ENCODE data around the gene TRIM2.
A peak's percentile ranks its signal among the peaks of the same experiment; 100 is the strongest.

The TRIM2 gene

DNA sequence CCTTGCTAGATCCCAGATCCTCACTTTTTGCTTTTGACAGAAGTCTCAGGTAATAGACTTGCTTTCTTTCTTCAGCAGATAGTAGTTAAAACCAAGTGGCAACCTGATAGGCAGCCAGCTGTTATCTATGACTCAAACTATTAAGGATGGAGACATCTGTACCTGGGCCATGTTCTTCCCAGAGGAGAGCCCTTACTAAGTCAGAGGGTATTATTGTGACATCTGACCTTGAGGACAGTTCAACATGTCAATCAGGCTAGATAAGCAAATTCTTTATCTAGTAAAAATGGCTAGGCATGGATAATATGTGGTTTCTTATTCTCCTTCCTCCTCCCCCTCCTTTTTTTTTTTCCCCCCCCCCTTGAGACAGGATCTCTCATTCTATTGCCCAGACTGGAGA lies 39.2 kb downstream of the TRIM2 start:
- no peak overlapping the region for H3K4me3 ChIP-seq (ENCODE audit: control insufficient read depth, low read depth, low read length)
- TF ChIP-seq, protein P1, sequence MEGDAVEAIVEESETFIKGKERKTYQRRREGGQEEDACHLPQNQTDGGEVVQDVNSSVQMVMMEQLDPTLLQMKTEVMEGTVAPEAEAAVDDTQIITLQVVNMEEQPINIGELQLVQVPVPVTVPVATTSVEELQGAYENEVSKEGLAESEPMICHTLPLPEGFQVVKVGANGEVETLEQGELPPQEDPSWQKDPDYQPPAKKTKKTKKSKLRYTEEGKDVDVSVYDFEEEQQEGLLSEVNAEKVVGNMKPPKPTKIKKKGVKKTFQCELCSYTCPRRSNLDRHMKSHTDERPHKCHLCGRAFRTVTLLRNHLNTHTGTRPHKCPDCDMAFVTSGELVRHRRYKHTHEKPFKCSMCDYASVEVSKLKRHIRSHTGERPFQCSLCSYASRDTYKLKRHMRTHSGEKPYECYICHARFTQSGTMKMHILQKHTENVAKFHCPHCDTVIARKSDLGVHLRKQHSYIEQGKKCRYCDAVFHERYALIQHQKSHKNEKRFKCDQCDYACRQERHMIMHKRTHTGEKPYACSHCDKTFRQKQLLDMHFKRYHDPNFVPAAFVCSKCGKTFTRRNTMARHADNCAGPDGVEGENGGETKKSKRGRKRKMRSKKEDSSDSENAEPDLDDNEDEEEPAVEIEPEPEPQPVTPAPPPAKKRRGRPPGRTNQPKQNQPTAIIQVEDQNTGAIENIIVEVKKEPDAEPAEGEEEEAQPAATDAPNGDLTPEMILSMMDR (conservative IDR thresholded peaks at IDR 0.05; ENCODE audit: control insufficient read depth, insufficient read depth, low read depth, low read length), result no peak
- DNase-seq (ENCODE audit: low read depth), result no peak

DNA sequence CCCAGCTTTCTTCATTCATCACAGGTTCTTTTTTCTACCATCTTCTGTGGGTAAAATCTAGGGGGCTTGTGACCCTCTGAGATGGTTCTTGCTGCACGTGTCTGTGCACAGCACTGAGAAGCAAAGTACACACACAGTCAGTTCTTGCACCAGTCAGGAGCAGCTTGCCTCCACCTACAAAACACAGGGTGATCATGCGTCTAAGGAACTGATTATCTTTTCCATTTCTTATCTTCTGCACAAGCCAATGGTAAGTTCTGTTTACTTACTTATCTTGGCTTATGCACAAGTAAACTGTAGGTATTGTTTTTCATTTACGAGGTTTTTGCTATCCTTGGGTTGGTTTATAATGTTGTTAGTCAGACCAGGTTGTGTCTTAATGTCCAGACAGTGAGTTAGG lies 40.7 kb downstream of the TRIM2 start:
- TF ChIP-seq, protein P1 (conservative IDR thresholded peaks at IDR 0.05; ENCODE audit: control insufficient read depth, insufficient read depth, low read depth, low read length), result no peak
- no peak for DNase-seq (ENCODE audit: low read depth)
- no peak overlapping the region for H3K4me3 ChIP-seq (ENCODE audit: control insufficient read depth, low read depth, low read length)

DNA sequence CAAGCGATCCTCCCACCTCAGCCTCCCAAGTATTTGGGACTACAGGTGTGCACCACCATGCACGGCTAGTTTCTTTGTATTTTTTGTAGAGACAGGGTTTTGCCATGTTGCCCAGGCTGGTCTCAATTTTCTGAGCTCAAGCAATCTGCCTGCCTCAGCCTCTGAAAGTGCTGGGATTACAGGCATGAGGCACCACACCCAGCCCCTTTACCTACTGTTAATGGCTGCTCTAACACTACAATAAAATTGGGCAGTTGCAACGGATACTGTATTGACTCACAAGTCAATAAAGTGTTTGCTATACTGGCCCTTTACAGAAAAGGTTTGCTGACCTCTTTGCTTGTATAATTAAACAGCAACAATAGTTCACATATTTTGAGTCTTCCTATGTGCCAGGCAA lies 41.5 kb downstream of the TRIM2 start:
- no peak overlapping the region for H3K4me3 ChIP-seq (ENCODE audit: control insufficient read depth, low read depth, low read length)
- DNase-seq (ENCODE audit: low read depth), result no peak
- TF ChIP-seq, protein P1 (conservative IDR thresholded peaks at IDR 0.05; ENCODE audit: control insufficient read depth, insufficient read depth, low read depth, low read length), result no peak

DNA sequence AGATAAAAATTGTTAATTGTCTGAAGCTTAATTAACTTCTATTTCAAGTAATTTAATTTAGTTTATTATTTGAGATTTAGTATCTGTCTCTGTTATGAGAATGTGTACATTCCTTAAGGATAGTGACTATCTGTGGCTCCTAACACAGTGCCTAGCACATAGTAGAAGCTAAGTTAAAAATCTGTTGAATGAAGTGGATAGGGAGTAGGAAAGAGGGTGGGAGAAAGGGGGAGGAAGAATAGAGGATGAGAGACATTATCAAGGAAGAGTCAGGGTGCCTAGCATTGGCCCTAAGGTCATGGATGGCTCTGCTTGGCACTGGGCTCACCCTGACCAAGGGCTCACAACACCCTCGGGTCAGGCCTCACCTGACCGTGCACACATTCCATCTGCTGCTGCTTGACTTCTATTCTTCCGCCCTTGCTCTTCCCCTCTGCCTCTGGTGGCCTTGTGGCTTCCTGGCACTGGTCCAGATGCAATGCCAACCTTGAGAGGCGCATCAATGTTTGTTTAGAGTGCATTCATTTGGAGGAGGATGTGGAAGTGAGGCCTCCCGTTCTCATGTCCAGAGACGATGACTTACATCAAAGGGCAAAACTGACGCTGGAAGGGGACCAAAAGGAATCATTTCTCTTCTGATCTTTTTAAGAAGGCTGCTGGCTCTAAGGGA lies 42.3 kb downstream of the TRIM2 start:
- no peak overlapping the region for H3K4me3 ChIP-seq (ENCODE audit: control insufficient read depth, low read depth, low read length)
- no peak for DNase-seq (ENCODE audit: low read depth)
- TF ChIP-seq, protein P1 (conservative IDR thresholded peaks at IDR 0.05; ENCODE audit: control insufficient read depth, insufficient read depth, low read depth, low read length), result no peak

DNA sequence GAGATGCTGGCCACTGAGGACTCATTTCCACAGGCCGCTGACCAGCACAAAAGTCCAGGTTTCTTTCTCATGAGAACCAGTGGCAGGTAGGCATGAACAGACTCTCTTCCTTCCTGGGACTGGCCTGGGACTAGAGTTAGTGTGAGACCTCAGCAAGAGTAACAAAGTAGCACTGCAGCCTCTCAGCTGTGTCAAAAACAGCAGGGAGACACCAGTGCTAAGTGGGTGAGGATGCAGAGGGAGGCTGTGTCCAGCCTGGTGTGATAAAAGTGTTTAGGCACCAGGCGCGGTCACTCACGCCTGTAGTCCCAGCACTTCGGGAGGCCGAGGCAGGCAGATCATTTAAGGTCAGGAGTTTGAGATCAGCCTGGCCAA lies 42.9 kb downstream of the TRIM2 start:
- TF ChIP-seq, protein P1 (conservative IDR thresholded peaks at IDR 0.05; ENCODE audit: control insufficient read depth, insufficient read depth, low read depth, low read length), result no peak

DNA sequence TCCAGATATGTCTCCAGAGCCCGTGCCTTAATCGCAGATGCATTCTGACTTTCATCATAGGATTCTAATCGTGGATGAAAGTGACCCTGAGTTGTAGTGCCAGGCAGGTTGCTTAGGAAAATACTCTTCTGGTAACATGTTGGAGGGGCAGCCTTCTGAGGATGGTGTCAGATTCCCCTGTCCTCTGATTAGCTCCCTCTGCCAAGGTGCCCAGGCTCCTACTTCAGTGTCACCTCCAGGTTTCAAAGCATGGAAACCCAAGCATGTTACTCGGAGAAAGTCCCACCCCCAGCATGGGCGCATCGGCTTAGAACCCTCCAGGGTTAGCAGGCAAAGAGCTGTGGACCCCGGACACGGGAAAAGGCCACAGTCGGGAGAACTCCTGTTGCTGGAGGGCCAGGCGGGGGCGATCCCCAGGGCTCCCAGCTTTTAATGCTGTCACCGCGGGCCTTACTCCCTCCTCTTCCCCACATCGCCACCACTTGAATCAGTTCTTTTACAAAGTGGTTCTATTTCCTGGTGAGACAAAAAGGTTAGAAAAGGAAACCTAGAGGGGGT lies 44.5 kb downstream of the TRIM2 start:
- H3K4me3 ChIP-seq (ENCODE audit: control insufficient read depth, low read depth, low read length), result peak overlapping the region; percentile 55
- no peak for DNase-seq (ENCODE audit: low read depth)
- TF ChIP-seq, protein P1 (conservative IDR thresholded peaks at IDR 0.05; ENCODE audit: control insufficient read depth, insufficient read depth, low read depth, low read length), result no peak

More for the DNA sequence above, 42.9 kb downstream of the TRIM2 start:
- no peak overlapping the region for H3K4me3 ChIP-seq (ENCODE audit: control insufficient read depth, low read depth, low read length)
- no peak for DNase-seq (ENCODE audit: low read depth)
